Putamen (tissue), 1 donor: ENCODE measurements around the gene NOP14.
"Not testable (repeated sequence)": the region's sequence is repeated elsewhere in the genome, so short reads cannot be mapped to it uniquely, and the experiment has no call there.

Experiments used
- DNase-seq: peaks from one replicate; pipeline ENCODE4 v3.0.0-alpha.2; 2016; ENCODE audit warnings: low spot score

Gene NOP14

GRCh38 chr4:2931512-2932301 lies 31.5 kb downstream of the NOP14 start:
- no peak for DNase-seq

GRCh38 chr4:2930758-2931511 lies 32.3 kb downstream of the NOP14 start:
- no peak for DNase-seq

DNA sequence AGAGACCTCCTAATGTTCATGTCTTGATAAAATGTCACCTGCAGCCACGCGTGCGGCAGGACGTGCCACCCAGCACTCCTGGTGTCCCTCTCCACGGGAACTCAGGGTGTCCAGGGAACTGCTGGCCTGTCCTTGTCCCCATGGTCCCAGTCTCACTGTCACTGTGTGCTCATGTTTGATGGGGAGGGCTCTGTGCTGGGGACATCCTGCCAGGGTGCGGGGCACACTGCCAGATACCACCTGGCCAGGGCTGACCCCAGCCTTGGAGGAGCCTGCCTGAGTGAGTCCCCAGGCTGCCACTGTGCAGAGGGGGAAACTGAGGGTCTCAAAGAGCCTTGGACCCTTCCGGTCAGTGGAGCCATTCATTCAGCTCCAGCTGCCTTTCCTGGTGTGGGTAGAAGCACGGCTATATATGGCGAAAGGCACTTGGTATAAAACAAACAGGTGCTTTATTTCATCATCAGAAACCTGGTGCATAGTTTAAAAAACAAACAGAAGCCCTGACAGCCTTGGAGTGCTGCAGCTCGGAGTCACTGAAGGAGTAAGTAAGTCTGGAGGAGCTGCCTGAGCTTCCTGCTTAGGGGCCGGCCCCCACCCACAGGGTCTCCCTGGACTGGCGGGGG lies 33.0 kb downstream of the NOP14 start:
- no peak for DNase-seq

GRCh38 chr4:2929469-2929868 lies 33.7 kb downstream of the NOP14 start:
- DNase-seq = no peak

- DNase-seq = no peak
These were observed 34.7 kb downstream of the NOP14 start for GRCh38 chr4:2928242-2929176.

DNA sequence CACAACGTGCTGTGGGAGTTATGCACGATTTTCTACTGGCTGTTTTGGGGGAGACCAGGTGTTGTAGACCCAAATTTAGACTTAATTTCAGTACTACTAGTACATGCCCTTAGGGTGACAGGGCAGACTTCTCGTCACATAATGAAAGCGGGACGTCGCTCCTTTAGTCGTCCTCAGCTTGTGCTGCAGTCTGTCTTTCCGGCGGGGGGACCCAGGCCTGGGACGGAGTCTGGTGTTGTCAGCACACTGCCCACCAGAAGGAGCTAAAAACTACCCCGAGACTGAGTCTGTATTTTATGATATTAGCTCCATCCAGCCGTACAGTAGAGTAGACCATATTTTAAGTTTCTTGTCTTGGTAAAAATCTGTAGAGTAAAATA lies 35.5 kb downstream of the NOP14 start:
- no peak for DNase-seq

DNA sequence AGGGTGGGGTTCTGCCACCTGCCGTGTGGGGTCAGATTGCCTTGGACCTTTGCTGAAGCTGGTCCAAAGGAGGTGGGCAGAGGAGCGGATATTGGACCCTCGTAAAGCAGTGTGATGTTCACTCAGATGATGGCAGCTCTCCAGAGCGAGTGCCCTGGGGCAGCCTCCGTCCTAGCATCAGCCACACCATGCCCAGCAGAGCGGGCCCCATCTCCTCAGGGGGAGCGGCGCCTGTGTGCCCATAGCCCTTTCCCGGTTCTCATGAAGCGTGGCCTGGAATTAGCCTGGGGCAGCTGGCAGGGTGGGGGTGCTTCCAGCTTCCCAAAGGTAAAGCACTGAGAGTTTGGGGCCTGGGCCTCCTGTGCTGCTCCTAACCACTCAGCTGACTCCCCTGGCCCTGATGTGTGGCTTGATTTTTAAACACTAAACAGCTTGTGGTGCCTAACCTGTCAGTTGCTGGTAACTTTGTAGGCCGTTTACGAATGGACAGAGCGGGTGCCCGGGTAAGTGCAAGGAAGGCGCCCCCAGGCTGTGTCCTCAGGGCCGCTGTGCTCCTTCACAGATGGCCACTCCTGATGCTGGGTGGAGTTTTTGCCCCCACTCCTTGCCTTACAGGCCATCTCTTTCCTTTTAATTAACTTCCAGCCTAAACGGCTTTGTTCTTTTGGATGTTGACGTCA lies 36.0 kb downstream of the NOP14 start:
- no peak for DNase-seq

DNA sequence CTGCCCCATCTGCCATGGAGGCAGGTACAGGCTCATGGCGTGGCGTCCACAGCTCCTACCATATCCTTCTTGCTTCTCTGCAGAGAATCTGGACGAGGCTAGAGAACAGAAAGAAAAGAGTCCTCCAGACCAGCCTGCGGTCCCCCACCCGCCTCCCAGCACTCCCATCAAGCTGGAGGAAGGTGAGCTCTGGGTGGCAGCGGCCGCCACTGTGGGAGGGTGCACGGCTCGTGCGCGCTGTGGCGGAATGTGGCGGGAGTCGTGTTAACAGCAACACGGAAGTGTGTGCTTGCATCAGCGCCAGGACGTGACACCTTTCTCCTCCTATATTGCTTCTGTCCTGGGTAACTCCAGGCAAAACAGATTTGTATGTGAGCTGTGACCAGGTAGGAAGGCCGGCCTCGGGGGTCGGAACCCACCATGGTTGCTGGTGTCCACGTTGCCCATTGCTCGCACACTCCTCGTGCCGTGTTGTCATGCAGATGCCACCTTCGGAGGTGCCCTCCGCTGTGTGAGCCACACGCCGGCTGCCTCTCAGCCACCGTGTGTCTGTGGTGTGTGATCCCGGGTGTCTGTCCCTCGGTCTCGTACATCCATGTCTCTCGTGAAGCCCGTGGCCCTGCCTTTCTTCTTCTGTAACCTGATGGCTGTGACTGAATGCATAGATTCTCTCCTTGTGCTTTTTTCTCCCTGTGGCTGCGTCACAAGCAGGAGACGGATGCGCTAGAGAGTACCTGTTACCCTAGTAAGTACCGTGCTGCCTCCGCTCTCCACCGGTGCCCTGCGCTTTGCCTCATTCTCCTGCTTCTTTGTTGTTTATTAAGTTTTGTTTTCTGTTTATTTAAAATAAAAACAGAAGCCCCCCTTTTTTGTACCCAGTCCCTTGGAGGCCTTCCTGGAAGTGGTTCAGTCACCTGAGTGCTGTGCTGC lies 37.0 kb downstream of the NOP14 start:
- no peak for DNase-seq

DNA sequence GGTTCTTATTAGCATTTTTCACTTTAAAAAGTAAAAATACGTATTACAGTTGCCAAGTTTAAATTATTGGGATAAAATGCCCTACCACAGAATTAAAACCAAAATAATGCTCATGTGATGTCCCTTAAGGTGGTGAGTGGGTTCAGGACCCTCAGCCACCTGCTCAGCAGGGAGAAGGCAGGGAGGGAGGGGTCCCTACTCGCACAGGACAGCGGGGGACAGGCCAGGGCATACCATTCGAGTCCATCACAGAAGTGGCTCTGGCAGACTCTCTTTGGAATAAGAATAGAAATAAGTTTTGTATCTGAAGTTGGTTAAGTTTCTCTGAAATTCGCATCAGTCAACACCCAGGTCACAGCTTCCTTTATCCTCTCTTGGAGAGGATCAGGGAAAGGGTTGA lies 37.7 kb downstream of the NOP14 start:
- DNase-seq = no peak

GRCh38 chr4:2924765-2925301 lies 38.4 kb downstream of the NOP14 start:
- no peak for DNase-seq

DNA sequence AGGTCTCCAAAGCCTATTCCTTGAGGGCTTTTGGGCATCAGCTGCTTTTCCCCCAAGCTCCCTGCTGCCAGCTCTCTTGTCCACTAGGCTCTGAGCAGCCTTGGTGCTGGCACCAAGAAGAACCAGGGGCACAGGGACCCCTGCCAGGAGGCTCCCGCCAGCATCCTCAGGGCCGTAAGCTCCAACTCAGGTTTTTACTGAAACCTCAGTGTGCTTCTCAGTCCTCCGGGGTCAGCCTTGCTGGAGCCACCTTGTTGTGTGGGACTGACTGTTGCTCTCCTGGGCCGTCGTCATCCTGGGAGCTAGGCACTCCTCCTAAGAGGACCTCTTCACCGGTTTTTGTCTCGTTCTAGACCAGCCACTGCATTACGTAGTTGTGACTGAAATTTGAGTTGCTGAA lies 38.9 kb downstream of the NOP14 start:
- no peak for DNase-seq

DNA sequence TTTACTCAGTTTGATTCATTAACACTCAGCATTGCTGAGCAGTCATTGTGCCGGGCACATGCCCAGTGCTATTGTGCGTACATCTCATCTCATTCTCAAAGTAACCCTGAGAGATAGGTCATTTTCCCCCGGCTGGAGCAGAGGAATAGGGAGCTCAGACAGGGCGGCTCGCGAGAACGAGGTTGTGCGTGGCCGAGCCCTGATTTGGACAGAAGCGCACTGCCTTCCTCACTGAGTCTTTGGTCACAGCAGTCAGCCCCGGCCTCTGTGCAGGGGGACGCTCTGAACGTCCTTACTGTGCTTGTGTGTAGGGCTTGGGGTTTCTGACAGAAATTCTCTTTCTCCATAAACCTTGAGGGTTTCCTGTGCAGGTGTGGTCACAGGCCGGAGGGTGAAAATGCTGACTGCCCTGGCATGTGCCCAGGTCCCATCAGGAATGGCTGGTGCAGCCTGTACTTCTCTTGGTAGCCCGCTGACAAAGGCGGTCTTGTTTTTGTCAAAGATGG lies 39.5 kb downstream of the NOP14 start:
- no peak for DNase-seq

DNA sequence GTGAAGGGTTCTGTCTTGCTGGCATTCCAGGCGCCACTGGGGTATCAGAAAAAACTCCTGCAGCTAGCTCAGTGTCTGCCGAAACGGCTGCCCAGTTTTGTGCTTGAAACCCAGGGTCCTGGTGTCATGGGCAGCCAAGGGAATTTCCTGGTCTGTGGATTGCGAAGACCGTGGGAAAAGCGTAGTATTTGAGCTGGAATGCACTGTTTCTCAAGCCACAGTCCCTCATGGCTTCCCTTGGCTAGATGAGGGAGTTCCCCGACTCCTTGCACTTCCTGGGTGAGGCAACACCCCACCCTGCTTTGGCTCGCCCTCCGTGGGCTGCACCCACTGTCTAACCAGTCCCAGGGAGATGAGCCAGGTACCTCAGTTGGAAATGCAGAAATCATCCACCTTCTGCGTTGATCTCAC lies 40.1 kb downstream of the NOP14 start:
- no peak for DNase-seq

- not testable (repeated sequence) for DNase-seq
These were observed 40.6 kb downstream of the NOP14 start for GRCh38 chr4:2922453-2923101.

DNA sequence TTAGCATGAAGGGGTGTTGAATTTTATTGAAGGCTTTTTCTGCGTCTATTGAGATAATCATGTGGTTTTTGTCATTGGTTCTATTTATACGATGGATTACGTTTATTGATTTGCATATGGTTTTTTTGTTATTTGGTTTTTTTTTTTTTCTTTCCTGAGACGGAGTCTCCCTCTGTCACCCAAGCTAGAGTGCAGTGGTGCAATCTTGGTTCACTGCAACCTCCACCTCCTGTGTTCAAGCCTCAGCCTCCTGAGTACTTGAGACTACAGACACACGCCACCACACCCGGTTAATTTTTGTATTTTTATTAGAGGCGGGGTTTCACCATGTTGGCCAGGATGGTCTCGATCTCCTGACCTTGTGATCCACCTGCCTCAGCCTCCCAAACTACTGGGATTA lies 44.5 kb downstream of the NOP14 start:
- DNase-seq = not testable (repeated sequence)

- not testable (repeated sequence) for DNase-seq
These were observed 44.9 kb downstream of the NOP14 start for GRCh38 chr4:2918300-2918699.

GRCh38 chr4:2916696-2917095 lies 46.5 kb downstream of the NOP14 start:
- not testable (repeated sequence) for DNase-seq

DNA sequence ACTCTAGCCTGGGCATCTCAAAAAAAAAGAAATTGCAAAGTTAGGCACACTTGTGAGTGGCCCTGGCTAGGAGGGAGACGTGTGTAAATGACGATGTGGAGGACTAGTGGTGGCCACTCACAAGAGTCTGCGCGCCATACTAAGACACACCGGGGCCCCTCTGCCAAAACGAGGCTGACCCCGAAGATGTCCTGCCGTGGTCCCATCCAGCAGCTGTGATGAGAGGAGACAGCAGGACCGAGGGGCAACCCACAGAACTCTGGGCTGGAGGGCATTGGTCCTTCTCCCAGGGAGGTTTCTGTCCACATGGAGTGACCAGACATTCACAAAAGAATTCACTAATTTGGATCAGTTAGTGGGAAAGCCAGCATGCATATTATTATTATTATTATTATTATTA lies 47.4 kb downstream of the NOP14 start:
- no peak for DNase-seq
